Esophagus squamous epithelium (tissue), 5 donors: Measurements from ENCODE around the gene NOCT. TPM values are rescaled to one million over a fixed set of nuclear protein-coding genes. Genes with fewer than 3 reads are reported as not detected.

Experiments used
- DNase-seq: peaks from one replicate; lab custom pipeline; 2025; lab: John Stamatoyannopoulos, UW
- H3K27ac ChIP-seq, 4 donors: fragments of 200-600 bp; sonication (generic); one replicate each; pipeline ENCODE4 v1.5.1; 2016 to 2019; ENCODE audit warnings: mild to moderate bottlenecking in 1 of 4
- H3K27me3 ChIP-seq, 4 donors: fragments of 200-600 bp; sonication (generic); 1 replicate in 3 of 4; 2 replicates in 1 of 4; pipeline versions ENCODE4 v1.5.1 to v1.6.0; 2017 to 2021; ENCODE audit warnings: antibody characterized with exemption in 1 of 4
- H3K36me3 ChIP-seq, 3 donors: fragments of 200-600 bp; sonication (generic); one replicate each; pipeline ENCODE4 v1.5.1; 2016 to 2019
- H3K4me1 ChIP-seq, 3 donors: fragments of 200-600 bp; sonication (generic); one replicate each; pipeline ENCODE4 v1.5.1; 2017 to 2019
- H3K4me3 ChIP-seq, 4 donors: fragments of 200-600 bp; sonication (generic); 1 replicate in 3 of 4; 2 replicates in 1 of 4; pipeline ENCODE4 v1.5.1; 2016 to 2019; ENCODE audit warnings: mild to moderate bottlenecking in 2 of 4, moderate library complexity in 1 of 4
- H3K9me3 ChIP-seq, 3 donors: fragments of 200-600 bp; sonication (generic); one replicate each; pipeline ENCODE4 v1.5.1; 2016 to 2019
- CTCF ChIP-seq, 6 experiments: fragments of 450-650 bp in 4 of 6; fragments of 200-600 bp in 2 of 6; sonication (generic) in 2 of 6; IDR thresholded peaks; one replicate each; pipeline ENCODE4 v1.5.1; 2016 to 2019; ENCODE audit warnings: antibody characterized with exemption in 6 of 6, mild to moderate bottlenecking in 4 of 6, moderate library complexity in 4 of 6
- POLR2A ChIP-seq, 4 donors: fragments of 450-650 bp; IDR thresholded peaks; one replicate each; pipeline ENCODE4 v1.6.1; 2017; ENCODE audit warnings: antibody characterized with exemption in 4 of 4, mild to moderate bottlenecking in 4 of 4, moderate library complexity in 3 of 4
- WGBS, 2 donors: methylation state at CpG; one replicate each; pipeline ENCODE4 v1.1.5; 2018; 5-methylcytosine and 5-hydroxymethylcytosine counted together
- intact Hi-C: fragments of 100-400 bp; cut with DNase I; formaldehyde crosslinking; loops from one replicate; pipeline ENCODE4 v1.15.0; 2022
- total RNA-seq, 4 donors: library from RNA; depleted of rRNA; stranded (reverse); fragments of >200 nt; gene quantifications; one replicate each; pipeline ENCODE4 v1.1.0, GENCODE V29; 2016
- donor health status: DM: yes; HTN: yes; CAD: no.

Gene NOCT
- total RNA-seq, 4 donors from 2014 or later, result 4.4 to 19.0 (median 6.9) TPM

- no peak for DNase-seq
- no peaks in the 10 kb centered on the region for H3K9me3 ChIP-seq
- H3K27ac ChIP-seq, result no peak overlapping the region
- H3K4me3 ChIP-seq, result no peak overlapping the region
- no peaks in the 10 kb centered on the region for H3K36me3 ChIP-seq
- intact Hi-C loops, result no loop called here
- H3K27me3 ChIP-seq, result no peaks in the 10 kb centered on the region
- TF ChIP-seq POLR2A (IDR thresholded peaks at IDR 0.05) (no peak), CTCF (IDR thresholded peaks at IDR 0.05) (no peak)
- H3K4me1 ChIP-seq, result peaks cover 0 to 6% (median 5%) of the 10 kb centered on the region in 3 donors
- WGBS, 2 donors, result 50 to 66% methylated on average over 6 of the region's 6 CpGs
Measured at GRCh38 chr4:138977524-138977923, 38.1 kb upstream of the NOCT start.

GRCh38 chr4:138978028-138978585, 37.5 kb upstream of the NOCT start:
- H3K4me3 ChIP-seq, result no peak overlapping the region
- no peaks in the 10 kb centered on the region for H3K9me3 ChIP-seq
- no peak overlapping the region for H3K27ac ChIP-seq
- intact Hi-C loops, result no loop called here
- no peaks in the 10 kb centered on the region for H3K36me3 ChIP-seq
- H3K4me1 ChIP-seq, result peaks cover 0 to 12% (median 9%) of the 10 kb centered on the region in 3 donors
- no peak for DNase-seq
- H3K27me3 ChIP-seq, result no peaks in the 10 kb centered on the region
- no peak for TF ChIP-seq CTCF (IDR thresholded peaks at IDR 0.05)
- no peak for TF ChIP-seq POLR2A (IDR thresholded peaks at IDR 0.05)
- WGBS, 2 donors, result 78 to 83% methylated on average over 4 to 5 of the region's 5 CpGs

GRCh38 chr4:138978600-138978999, 37.0 kb upstream of the NOCT start:
- DNase-seq, result no peak
- Histone ChIP-seq H3K4me1 (peaks cover 0 to 12% (median 9%) of the 10 kb centered on the region in 3 donors), H3K27ac (no peak overlapping the region), H3K27me3 (no peaks in the 10 kb centered on the region), H3K36me3 (no peaks in the 10 kb centered on the region), H3K4me3 (no peak overlapping the region), H3K9me3 (no peaks in the 10 kb centered on the region)
- no peak for TF ChIP-seq POLR2A (IDR thresholded peaks at IDR 0.05)
- TF ChIP-seq CTCF (IDR thresholded peaks at IDR 0.05), result no peak
- 53 to 69% methylated on average over 1 to 3 of the region's 3 CpGs for WGBS, 2 donors
- intact Hi-C loops, result no loop called here

- H3K4me3 ChIP-seq, result no peak overlapping the region
- peaks cover 0 to 12% (median 9%) of the 10 kb centered on the region in 3 donors for H3K4me1 ChIP-seq
- no peak for TF ChIP-seq POLR2A (IDR thresholded peaks at IDR 0.05)
- TF ChIP-seq CTCF (IDR thresholded peaks at IDR 0.05), result no peak
- 67 to 82% methylated on average over 2 of the region's 2 CpGs for WGBS, 2 donors
- H3K27me3 ChIP-seq, result no peaks in the 10 kb centered on the region
- no peak for DNase-seq
- H3K36me3 ChIP-seq, result no peaks in the 10 kb centered on the region
- intact Hi-C loops, result no loop called here
- H3K9me3 ChIP-seq, result no peaks in the 10 kb centered on the region
- H3K27ac ChIP-seq, result no peak overlapping the region
Measured at GRCh38 chr4:138979742-138980141, 35.8 kb upstream of the NOCT start.

GRCh38 chr4:138981930-138982390, 33.6 kb upstream of the NOCT start:
- Histone ChIP-seq H3K27ac (peak overlapping the region in 3 of 4 donors; percentile 53 to 73 (median 69)), H3K9me3 (no peaks in the 10 kb centered on the region), H3K4me3 (peak overlapping the region in 1 of 4 donors; percentile 24), H3K36me3 (no peaks in the 10 kb centered on the region), H3K4me1 (peaks cover 0 to 12% (median 9%) of the 10 kb centered on the region in 3 donors), H3K27me3 (no peaks in the 10 kb centered on the region)
- TF ChIP-seq CTCF (IDR thresholded peaks at IDR 0.05) (peak in 2 of 6 experiments; percentile 13 to 34), POLR2A (IDR thresholded peaks at IDR 0.05) (no peak)
- intact Hi-C loops, result no loop called here
- 42 to 44% methylated on average over 4 of the region's 4 CpGs for WGBS, 2 donors
- no peak for DNase-seq
